ENCODE results near the gene MDK.

DNA sequence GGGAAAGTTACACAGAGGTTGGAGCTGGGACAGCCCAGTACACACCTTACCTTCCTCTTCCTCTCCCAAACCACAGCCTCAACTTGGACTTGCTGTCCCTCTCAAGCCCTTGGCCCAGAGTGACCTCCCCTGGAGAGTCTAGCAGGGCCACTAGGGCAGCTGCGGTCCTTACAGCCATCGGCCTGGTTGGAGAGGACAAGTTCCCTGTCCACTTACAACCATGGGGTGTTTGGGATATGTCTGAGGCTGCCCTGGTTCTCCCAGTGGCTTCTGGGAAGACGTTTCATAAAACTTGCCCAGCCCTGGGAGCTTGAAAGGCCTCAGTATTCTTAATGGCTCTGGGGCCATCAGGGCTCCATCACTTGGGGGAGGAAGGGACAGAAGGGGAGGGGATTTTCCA, 47.3 kb upstream of the MDK start:
- TF ChIP-seq ZNF114 (CRISPR knock-in tag; IDR thresholded peaks at IDR 0.05): no peak
- TF ChIP-seq EZH2 (IDR thresholded peaks at IDR 0.05; ENCODE audit: low read depth, unreplicated experiment): no peak
- TF ChIP-seq NANOG (IDR thresholded peaks at IDR 0.05; ENCODE audit: borderline replicate concordance): no peak
- TF ChIP-seq, protein P1, sequence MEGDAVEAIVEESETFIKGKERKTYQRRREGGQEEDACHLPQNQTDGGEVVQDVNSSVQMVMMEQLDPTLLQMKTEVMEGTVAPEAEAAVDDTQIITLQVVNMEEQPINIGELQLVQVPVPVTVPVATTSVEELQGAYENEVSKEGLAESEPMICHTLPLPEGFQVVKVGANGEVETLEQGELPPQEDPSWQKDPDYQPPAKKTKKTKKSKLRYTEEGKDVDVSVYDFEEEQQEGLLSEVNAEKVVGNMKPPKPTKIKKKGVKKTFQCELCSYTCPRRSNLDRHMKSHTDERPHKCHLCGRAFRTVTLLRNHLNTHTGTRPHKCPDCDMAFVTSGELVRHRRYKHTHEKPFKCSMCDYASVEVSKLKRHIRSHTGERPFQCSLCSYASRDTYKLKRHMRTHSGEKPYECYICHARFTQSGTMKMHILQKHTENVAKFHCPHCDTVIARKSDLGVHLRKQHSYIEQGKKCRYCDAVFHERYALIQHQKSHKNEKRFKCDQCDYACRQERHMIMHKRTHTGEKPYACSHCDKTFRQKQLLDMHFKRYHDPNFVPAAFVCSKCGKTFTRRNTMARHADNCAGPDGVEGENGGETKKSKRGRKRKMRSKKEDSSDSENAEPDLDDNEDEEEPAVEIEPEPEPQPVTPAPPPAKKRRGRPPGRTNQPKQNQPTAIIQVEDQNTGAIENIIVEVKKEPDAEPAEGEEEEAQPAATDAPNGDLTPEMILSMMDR (conservative IDR thresholded peaks at IDR 0.05; ENCODE audit: low read depth in 2 of 2): no peak
- no peak for TF ChIP-seq POLR2AphosphoS5 (IDR thresholded peaks at IDR 0.05; ENCODE audit: low read depth)

Measured in GM23338 (cell line).